Right ventricle myocardium superior (tissue), 1 donor: ENCODE measurements around the gene TNFRSF11A. TPM values are rescaled to one million over a fixed set of nuclear protein-coding genes. Genes with fewer than 3 reads are reported as not detected.

Source experiments
- ATAC-seq: fragments of 200-7000 bp; cut with Tn5 transposase; one replicate; pipeline ENCODE4 v1.9.1; 2020; ENCODE audit warnings: mild to moderate bottlenecking; ENCODE audit not compliant: poor library complexity
- DNase-seq: peaks from one replicate; pipeline ENCODE4 v3.0.0-alpha.2; 2020
- intact Hi-C: fragments of 100-400 bp; cut with DNase I; formaldehyde crosslinking; loops from one replicate; pipeline ENCODE4 v1.11.2; 2022
- total RNA-seq: library from RNA; stranded (reverse); fragmentation: NEBNext Ultra II Directional; extraction: Animal tissue kit (Norgen Biotek cat#: 25700); gene quantifications from one replicate; pipeline ENCODE4 v1.2.1, GENCODE V29; 2021
- donor health status: DM: no; HTN: yes; CAD: no; lungs with severe emphysema.

The TNFRSF11A gene
- total RNA-seq, 1 donor from 2014 or later = 0.94 TPM

GRCh38 chr18:62435435-62436031 lies 110.4 kb downstream of the TNFRSF11A start:
- DNase-seq = no peak
- intact Hi-C loops = loop anchor here (10.0 kb wide), 1 partner anchor 549 kb away; no protein-coding TSS in a partner anchor
- ATAC-seq = no peak

- ATAC-seq = peak; percentile 68
- DNase-seq = peak; percentile 79
- intact Hi-C loops = loop anchor here (10.0 kb wide), 1 partner anchor 548 kb away; no protein-coding TSS in a partner anchor
These were observed 111.6 kb downstream of the TNFRSF11A start for GRCh38 chr18:62436636-62437234.

GRCh38 chr18:62437235-62438017 lies 112.3 kb downstream of the TNFRSF11A start:
- ATAC-seq (peak; percentile 97), DNase-seq (peak; percentile 93)
- intact Hi-C loops = loop anchor here (10.0 kb wide), 1 partner anchor 547 kb away; no protein-coding TSS in a partner anchor

DNA sequence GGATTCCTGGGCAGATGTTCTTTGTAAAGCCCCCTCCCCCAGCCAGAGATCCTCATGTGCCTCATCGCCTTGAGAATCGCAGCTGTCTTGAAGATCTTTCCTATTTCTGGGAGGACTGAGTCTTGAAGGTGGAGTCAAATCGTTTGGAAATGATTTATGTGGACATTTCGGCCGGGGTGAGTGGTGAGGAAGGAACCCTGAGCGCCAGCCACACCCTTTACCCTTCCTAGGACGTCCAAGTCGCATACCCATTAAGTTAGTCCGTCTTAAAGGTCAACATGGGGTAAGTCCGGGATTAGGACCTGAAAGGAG lies 112.9 kb downstream of the TNFRSF11A start:
- intact Hi-C loops = loop anchor here (10.0 kb wide), 1 partner anchor 547 kb away; no protein-coding TSS in a partner anchor
- DNase-seq = peak; percentile 49
- ATAC-seq = peak; percentile 36

GRCh38 chr18:62438402-62438801 lies 113.3 kb downstream of the TNFRSF11A start:
- ATAC-seq (no peak), DNase-seq (no peak)
- intact Hi-C loops = loop anchor here (10.0 kb wide), 1 partner anchor 546 kb away; no protein-coding TSS in a partner anchor

- no peak for ATAC-seq
- no peak for DNase-seq
- intact Hi-C loops = loop anchor here (10.0 kb wide), 1 partner anchor 546 kb away; no protein-coding TSS in a partner anchor
These were observed 113.8 kb downstream of the TNFRSF11A start for GRCh38 chr18:62438866-62439265.

Other genes with a start within 250 kb of the TNFRSF11A start
- gene PIGN, start 138.3 kb upstream of the TNFRSF11A start, total RNA-seq = 14.6 TPM
- 10.0 TPM for gene RELCH, start 138.1 kb upstream of the TNFRSF11A start, total RNA-seq
- gene ZCCHC2, start 197.7 kb downstream of the TNFRSF11A start, total RNA-seq = 16.1 TPM